NCI-H2227 (cell line): ENCODE results near the gene TMEM81.

Experiments used
- DNase-seq: peaks from one replicate; lab custom pipeline; 2025; ENCODE audit not compliant: unreplicated experiment; lab: John Stamatoyannopoulos, UW

The TMEM81 gene

DNA sequence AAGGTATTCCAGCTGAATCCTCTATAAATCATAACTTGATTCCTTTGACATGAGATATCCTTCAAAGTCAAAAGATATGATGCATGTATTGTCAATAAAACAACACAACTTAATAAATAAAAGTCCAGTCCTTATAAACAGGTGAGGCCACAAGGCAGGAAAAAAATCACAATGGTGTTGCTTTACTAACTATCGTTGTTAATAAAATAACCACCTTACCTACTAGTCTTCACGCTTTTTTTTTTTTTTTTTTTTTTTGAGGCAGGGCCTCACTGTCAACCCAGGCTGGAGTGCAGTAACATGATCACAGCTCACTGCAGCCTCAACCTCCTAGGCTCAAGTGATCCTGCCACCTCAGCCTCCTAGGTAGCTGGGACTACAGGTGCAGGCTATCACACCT, at the start of gene TMEM81:
TSS of gene TMEM81 (minus strand) at position 101 of the 400 bp plus-strand sequence. CDS start 140 bp downstream, outside the sequence.
- no peak for DNase-seq

- no peak for DNase-seq
Measured at GRCh38 chr1:205133287-205133686, 49.0 kb upstream of the TMEM81 start.

- DNase-seq: no peak
Measured at GRCh38 chr1:205129447-205130029, 45.3 kb upstream of the TMEM81 start.

DNA sequence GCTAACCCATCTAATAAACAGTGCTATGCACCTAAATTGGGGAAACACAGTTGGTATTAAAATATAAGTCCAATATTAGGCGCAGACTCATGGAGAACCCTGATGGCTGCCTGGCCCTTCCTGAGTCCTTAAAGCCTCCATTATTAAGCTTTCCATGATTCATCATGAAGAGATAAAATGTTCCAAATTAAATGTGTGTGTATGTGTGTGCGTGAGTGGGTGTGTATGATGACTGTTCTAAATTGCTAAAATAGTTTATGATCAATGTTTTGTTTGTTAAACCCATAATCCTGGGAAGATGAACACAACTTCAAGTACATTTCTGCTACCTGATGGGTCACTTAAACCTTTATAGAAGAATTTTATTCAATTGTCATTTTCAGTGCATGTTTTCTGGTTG, 43.8 kb upstream of the TMEM81 start:
- DNase-seq: no peak

- no peak for DNase-seq
Measured at GRCh38 chr1:205127646-205128045, 43.4 kb upstream of the TMEM81 start.

- DNase-seq: no peak
Measured at GRCh38 chr1:205124726-205125125, 40.5 kb upstream of the TMEM81 start.

DNA sequence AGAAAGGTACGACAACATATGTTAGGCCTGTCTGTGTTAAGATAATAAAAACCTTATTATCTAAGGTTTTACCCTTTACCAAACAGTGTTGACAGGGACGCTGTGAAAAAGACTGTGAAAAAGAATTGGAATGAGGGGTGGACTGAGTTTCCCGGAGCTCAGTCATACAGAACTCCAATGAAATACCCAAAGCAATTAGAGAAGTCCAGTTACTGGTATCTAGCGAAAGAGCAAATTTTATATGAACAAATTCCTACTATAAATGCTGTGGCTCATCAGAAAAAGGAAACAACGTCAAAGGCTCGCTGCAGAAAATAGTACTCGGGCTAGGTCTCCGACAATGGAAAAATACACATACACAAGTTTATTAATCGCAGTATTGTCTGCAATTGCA, 38.2 kb upstream of the TMEM81 start:
- no peak for DNase-seq

GRCh38 chr1:205121660-205122488, 37.6 kb upstream of the TMEM81 start, which contains the start of gene RBBP5:
RBBP5 (minus strand) TSS chr1:205121978; CDS start chr1:205121873, 105 bp downstream.
- peak; percentile 98 for DNase-seq

DNA sequence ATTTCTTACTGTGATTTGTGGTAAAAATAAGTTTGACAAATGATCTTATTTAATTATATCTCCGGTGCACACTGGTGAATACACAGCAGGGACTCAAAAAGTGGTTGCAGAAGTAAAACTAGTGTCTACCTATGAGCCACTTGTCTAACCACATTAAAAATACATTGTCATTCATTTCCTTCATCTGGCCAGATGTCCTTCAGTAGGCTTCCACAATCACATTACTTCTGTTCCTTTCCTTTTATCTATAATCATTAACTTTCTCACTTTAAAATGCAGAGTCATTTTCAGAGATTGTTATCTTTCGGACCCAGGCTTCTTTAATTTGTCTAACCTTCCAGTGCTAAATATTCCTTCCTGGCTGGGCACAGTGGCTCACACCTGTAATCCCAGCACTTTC, 34.5 kb upstream of the TMEM81 start:
- DNase-seq: no peak

GRCh38 chr1:205111354-205111753, 27.1 kb upstream of the TMEM81 start:
- DNase-seq: no peak

- no peak for DNase-seq
Measured at GRCh38 chr1:205109711-205110110, 25.5 kb upstream of the TMEM81 start.

DNA sequence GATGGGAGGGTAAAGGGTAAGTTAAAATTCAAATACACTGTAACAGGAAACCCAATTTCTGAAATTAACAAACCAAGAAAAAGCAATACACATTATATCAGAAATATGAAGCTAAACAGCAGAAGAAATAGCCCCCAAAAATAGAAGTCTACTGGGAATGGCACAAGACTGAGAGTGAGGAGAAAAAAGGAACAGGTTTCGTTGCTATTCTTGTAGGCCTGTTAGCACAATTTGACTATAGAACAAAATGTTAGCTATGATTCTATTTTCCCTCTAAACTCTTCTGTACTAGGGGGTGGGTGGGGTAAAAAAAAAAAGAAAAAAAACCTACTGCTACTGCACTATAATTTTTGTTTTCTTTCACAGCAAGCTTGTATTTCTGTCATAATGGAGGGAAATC, 25.0 kb upstream of the TMEM81 start:
- DNase-seq: no peak

- no peak for DNase-seq
Measured at GRCh38 chr1:205108464-205108863, 24.2 kb upstream of the TMEM81 start.

DNA sequence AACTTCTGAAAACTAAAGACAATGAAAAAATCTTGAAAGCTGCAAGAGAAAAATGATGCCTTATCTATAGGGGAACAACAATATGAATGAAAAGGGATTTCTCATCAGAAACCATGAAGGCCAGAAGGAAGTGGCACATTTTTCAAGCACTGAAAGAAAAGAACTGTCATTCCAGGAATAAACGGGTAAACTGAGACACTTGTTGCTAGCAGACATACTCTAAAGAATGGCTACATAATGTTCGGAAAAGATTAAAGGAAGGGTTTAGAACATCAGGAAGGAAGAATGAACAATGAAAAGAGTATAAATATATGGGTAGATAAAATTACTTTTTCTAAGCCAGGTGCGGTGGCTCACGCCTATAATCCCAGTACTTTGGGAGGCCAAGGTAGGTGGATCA, 23.1 kb upstream of the TMEM81 start:
- no peak for DNase-seq

- no peak for DNase-seq
Measured at GRCh38 chr1:205102404-205102803, 18.1 kb upstream of the TMEM81 start.

DNA sequence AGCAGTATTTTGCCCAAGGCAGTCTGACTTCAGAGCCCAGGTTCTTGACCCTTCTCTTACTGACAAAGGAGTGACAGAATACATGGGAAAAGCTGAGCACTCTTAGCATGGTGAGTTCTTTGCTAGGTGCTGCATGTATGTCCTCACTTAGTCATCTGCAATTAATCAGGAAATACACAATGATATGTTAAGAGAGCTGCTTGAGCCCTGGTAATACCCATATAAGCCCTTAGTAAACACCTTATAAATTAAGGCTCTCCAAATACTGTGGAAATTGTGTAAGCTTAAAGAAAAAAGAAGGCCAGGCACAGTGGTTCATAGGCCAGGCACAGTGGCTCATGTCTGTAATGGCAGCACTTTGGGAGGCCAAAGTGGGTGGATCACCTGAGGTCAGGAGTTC, 14.0 kb upstream of the TMEM81 start:
- DNase-seq: no peak

- no peak for DNase-seq
Measured at GRCh38 chr1:205095422-205095821, 11.2 kb upstream of the TMEM81 start.

GRCh38 chr1:205091043-205091740, 6.9 kb upstream of the TMEM81 start:
- DNase-seq: no peak

DNA sequence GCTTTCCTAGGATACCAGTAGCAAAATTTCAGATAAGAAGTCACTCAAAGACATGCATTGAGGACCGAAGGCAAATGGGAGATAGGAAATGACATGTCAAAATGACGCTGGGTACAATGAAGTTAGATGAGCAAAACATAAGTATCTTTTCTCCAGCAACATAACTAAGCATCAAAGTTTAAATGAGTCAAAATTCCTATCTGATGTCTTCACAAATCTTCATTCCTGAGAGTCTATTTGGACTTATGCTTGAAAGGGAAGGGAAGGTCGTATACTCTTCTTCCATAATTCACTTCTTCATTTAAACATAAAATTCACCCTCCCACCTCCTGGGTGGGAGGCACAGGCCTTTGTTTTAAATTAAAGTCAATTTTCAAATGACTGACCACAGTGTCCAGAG, 4.1 kb upstream of the TMEM81 start:
- no peak for DNase-seq

GRCh38 chr1:205082431-205082830, 1.8 kb downstream of the TMEM81 start:
- peak; percentile 36 for DNase-seq

DNA sequence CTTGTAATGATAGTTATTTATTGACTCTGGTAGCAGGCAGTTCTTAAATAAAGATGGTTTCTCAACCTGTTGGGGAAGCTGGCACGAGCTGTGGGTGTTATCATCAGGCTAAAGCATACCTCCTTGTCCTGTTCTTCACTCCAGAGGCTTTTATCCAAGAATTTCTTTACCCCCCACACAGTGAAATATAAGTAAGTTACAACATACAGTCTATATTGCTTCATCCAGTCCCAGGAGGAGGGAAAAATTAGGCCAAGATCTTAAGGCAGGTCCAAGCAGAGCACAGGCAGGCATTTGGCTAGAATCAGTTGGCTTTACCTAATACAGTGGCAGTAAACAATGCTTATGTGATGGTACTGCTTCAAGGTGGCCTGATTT, 6.3 kb downstream of the TMEM81 start:
- DNase-seq: no peak
